ENCODE measurements around the gene KEAP1. TPM values are rescaled to one million over a fixed set of nuclear protein-coding genes. Genes with fewer than 3 reads are reported as not detected.

Gene KEAP1
- total and polyA plus RNA-seq, 2 of the 13 experiments (the other 11 are each of a cell fraction or from before 2014, with no cell fraction given) = 56.7 to 72.9 TPM

DNA sequence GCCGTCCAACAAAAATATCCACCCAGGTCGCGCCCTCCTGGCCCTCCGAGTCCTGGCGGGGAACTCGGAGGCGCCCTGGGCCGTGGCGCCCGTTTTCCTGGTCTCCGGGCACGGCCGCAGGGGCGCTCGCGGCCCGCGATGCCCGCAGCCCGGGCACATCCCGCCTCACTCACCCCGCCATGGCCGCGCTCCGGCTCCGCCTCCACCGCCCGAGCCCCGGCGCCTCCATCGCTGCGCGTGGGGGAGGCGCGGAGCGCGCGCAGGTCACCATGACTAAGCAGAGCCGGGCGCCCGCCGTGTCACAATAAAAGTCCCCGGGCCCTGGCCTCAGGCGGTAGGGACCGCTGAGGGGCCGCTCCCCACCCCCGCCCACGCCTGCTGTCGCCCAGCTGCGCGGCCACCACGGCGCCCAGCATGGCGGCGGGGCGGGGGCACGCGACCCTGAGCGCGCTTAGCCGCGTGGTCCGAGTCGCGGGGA lies 593 bp downstream of the KEAP1 start (continued):
- TF ChIP-seq, protein P1, sequence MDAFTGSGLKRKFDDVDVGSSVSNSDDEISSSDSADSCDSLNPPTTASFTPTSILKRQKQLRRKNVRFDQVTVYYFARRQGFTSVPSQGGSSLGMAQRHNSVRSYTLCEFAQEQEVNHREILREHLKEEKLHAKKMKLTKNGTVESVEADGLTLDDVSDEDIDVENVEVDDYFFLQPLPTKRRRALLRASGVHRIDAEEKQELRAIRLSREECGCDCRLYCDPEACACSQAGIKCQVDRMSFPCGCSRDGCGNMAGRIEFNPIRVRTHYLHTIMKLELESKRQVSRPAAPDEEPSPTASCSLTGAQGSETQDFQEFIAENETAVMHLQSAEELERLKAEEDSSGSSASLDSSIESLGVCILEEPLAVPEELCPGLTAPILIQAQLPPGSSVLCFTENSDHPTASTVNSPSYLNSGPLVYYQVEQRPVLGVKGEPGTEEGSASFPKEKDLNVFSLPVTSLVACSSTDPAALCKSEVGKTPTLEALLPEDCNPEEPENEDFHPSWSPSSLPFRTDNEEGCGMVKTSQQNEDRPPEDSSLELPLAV (CRISPR knock-in tag; conservative IDR thresholded peaks at IDR 0.05; ENCODE audit: low read depth) = 0 out of 2 replicates have a peak, but pooled peaks have one; percentile 88
- TF ChIP-seq EP300 (IDR thresholded peaks at IDR 0.05; ENCODE audit: low read depth in 2 of 2, low read length in 2 of 2) (peak; percentile 67 to 78), EP300 (CRISPR knock-in tag; IDR thresholded peaks at IDR 0.05; ENCODE audit: borderline replicate concordance) (peak; percentile 79), EZH2 (conservative IDR thresholded peaks at IDR 0.05; ENCODE audit: low read depth, low read length) (no peak), ZBTB42 (CRISPR knock-in tag; IDR thresholded peaks at IDR 0.05) (0 out of 2 replicates have a peak, but pooled peaks have one; percentile 10), HOXA7 (CRISPR knock-in tag; IDR thresholded peaks at IDR 0.05) (no peak), ZNF253 (CRISPR knock-in tag; IDR thresholded peaks at IDR 0.05; ENCODE audit: borderline replicate concordance) (no peak), STAG1 (CRISPR knock-in tag; IDR thresholded peaks at IDR 0.05) (no peak), ATF1 (CRISPR knock-in tag; IDR thresholded peaks at IDR 0.05) (no peak), ZBTB3 (CRISPR knock-in tag; IDR thresholded peaks at IDR 0.05; ENCODE audit: borderline replicate concordance, low read depth) (peak; percentile 53; the same call in 1 of the 2 replicates), ZNF431 (CRISPR knock-in tag; IDR thresholded peaks at IDR 0.05; ENCODE audit: borderline replicate concordance, low read depth) (peak; percentile 85), NPAS2 (CRISPR knock-in tag; IDR thresholded peaks at IDR 0.05; ENCODE audit: borderline replicate concordance) (no peak), SCMH1 (CRISPR knock-in tag; IDR thresholded peaks at IDR 0.05; ENCODE audit: borderline replicate concordance) (no peak), THYN1 (CRISPR knock-in tag; IDR thresholded peaks at IDR 0.05; ENCODE audit: borderline replicate concordance, low read depth) (no peak), JUND (CRISPR knock-in tag; IDR thresholded peaks at IDR 0.05) (peak; percentile 45; the same call in 1 of the 2 replicates), KAT7 (CRISPR knock-in tag; IDR thresholded peaks at IDR 0.05; ENCODE audit: borderline replicate concordance) (peak; percentile 45; the same call in 1 of the 2 replicates), DMAP1 (CRISPR knock-in tag; IDR thresholded peaks at IDR 0.05) (no peak; the same call in 1 of the 2 replicates), AHR (CRISPR knock-in tag; IDR thresholded peaks at IDR 0.05) (no peak; the same call in 1 of the 2 replicates), ZNF879 (CRISPR knock-in tag; IDR thresholded peaks at IDR 0.05) (peak; percentile 51; the same call in 1 of the 2 replicates), KAT8 (CRISPR knock-in tag; IDR thresholded peaks at IDR 0.05) (peak; percentile 68; the same call in 1 of the 2 replicates), KLF16 (CRISPR knock-in tag; IDR thresholded peaks at IDR 0.05) (peak in 1 of 2 experiments; percentile 62; a peak in 2 of 4 replicates), KLF15 (CRISPR knock-in tag; IDR thresholded peaks at IDR 0.05; ENCODE audit: borderline replicate concordance) (0 out of 2 replicates have a peak, but pooled peaks have one; percentile 3), ZNF790 (CRISPR knock-in tag; IDR thresholded peaks at IDR 0.05; ENCODE audit: borderline replicate concordance) (no peak)
- TF ChIP-seq, protein P2, sequence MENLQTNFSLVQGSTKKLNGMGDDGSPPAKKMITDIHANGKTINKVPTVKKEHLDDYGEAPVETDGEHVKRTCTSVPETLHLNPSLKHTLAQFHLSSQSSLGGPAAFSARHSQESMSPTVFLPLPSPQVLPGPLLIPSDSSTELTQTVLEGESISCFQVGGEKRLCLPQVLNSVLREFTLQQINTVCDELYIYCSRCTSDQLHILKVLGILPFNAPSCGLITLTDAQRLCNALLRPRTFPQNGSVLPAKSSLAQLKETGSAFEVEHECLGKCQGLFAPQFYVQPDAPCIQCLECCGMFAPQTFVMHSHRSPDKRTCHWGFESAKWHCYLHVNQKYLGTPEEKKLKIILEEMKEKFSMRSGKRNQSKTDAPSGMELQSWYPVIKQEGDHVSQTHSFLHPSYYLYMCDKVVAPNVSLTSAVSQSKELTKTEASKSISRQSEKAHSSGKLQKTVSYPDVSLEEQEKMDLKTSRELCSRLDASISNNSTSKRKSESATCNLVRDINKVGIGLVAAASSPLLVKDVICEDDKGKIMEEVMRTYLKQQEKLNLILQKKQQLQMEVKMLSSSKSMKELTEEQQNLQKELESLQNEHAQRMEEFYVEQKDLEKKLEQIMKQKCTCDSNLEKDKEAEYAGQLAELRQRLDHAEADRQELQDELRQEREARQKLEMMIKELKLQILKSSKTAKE (CRISPR knock-in tag; IDR thresholded peaks at IDR 0.05; ENCODE audit: borderline replicate concordance) = 0 out of 2 replicates have a peak, but pooled peaks have one; percentile 6
- TF ChIP-seq, protein P3, sequence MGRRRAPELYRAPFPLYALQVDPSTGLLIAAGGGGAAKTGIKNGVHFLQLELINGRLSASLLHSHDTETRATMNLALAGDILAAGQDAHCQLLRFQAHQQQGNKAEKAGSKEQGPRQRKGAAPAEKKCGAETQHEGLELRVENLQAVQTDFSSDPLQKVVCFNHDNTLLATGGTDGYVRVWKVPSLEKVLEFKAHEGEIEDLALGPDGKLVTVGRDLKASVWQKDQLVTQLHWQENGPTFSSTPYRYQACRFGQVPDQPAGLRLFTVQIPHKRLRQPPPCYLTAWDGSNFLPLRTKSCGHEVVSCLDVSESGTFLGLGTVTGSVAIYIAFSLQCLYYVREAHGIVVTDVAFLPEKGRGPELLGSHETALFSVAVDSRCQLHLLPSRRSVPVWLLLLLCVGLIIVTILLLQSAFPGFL (CRISPR knock-in tag; IDR thresholded peaks at IDR 0.05) = no peak

All from HepG2 (cell line).